Esophagus muscularis mucosa (tissue), 4 donors: ENCODE measurements around the gene PIK3C2G. TPM values are rescaled to one million over a fixed set of nuclear protein-coding genes. Genes with fewer than 3 reads are reported as not detected.

Source experiments
- DNase-seq: peaks from one replicate; pipeline ENCODE4 v3.0.0-alpha.2; 2017; ENCODE audit errors: extremely low spot score
- H3K27ac ChIP-seq, 4 donors: fragments of 200-600 bp; sonication (generic); replicated peaks in 1 of 4; 1 replicate in 3 of 4; 2 replicates in 1 of 4; pipeline ENCODE4 v1.5.1; 2016 to 2019; ENCODE audit warnings: mild to moderate bottlenecking in 1 of 4
- H3K27me3 ChIP-seq, 4 donors: fragments of 200-600 bp; sonication (generic); one replicate each; pipeline versions ENCODE4 v1.5.1 to v1.6.0; 2016 to 2019
- H3K36me3 ChIP-seq, 4 donors: fragments of 200-600 bp; sonication (generic); one replicate each; pipeline ENCODE4 v1.5.1; 2016 to 2019
- H3K4me1 ChIP-seq, 4 donors: fragments of 200-600 bp; sonication (generic); one replicate each; pipeline ENCODE4 v1.5.1; 2016 to 2019
- H3K4me3 ChIP-seq, 4 donors: fragments of 200-600 bp; sonication (generic); 1 replicate in 2 of 4; 2 replicates in 2 of 4; pipeline ENCODE4 v1.5.1; 2016 to 2019; ENCODE audit warnings: mild to moderate bottlenecking in 4 of 4, moderate library complexity in 1 of 4
- H3K9me3 ChIP-seq, 4 donors: fragments of 200-600 bp; sonication (generic); 1 replicate in 3 of 4; 2 replicates in 1 of 4; pipeline ENCODE4 v1.5.1; 2016 to 2019
- CTCF ChIP-seq, 3 experiments: fragments of 200-600 bp in 2 of 3; fragments of 450-650 bp in 1 of 3; sonication (generic) in 2 of 3; IDR thresholded peaks; one replicate each; pipeline ENCODE4 v1.5.1; 2017 to 2019; ENCODE audit warnings: antibody characterized with exemption in 3 of 3, mild to moderate bottlenecking in 2 of 3, moderate library complexity in 1 of 3
- EP300 ChIP-seq: sonication (generic); formaldehyde crosslinking; IDR thresholded peaks from one replicate; pipeline ENCODE4 v1.6.1; 2017; ENCODE audit warnings: antibody characterized with exemption
- POLR2A ChIP-seq: fragments of 450-650 bp; IDR thresholded peaks from one replicate; pipeline ENCODE4 v1.6.1; 2017; ENCODE audit warnings: antibody characterized with exemption, moderate library complexity, mild to moderate bottlenecking, low read depth
- POLR2AphosphoS5 ChIP-seq, 2 donors: sonication (generic); formaldehyde crosslinking; IDR thresholded peaks; one replicate each; pipeline ENCODE4 v1.6.1; 2017; ENCODE audit warnings: antibody characterized with exemption in 2 of 2
- whole genome bisulfite sequencing: methylation state at CpG from one replicate; pipeline ENCODE4 v1.1.5; 2018; 5-methylcytosine and 5-hydroxymethylcytosine counted together
- intact Hi-C: fragments of 100-400 bp; cut with DNase I; formaldehyde crosslinking; loops from one replicate; pipeline ENCODE4 v1.15.1; 2023
- total RNA-seq, 4 donors: library from RNA; depleted of rRNA; stranded (reverse); fragments of >200 nt; gene quantifications; one replicate each; pipeline versions ENCODE4 v1.1.0 to v1.2.1, GENCODE V29; 2016

The PIK3C2G gene
- total RNA-seq, 4 donors from 2014 or later, result 0.06 to 1.2 (median 0.61) TPM

- no peaks in the 10 kb centered on the region for H3K36me3 ChIP-seq
- WGBS, result 85% methylated on average over 2 of the region's 2 CpGs
These were observed 221.3 kb downstream of the PIK3C2G start for GRCh38 chr12:18482601-18483120.

DNA sequence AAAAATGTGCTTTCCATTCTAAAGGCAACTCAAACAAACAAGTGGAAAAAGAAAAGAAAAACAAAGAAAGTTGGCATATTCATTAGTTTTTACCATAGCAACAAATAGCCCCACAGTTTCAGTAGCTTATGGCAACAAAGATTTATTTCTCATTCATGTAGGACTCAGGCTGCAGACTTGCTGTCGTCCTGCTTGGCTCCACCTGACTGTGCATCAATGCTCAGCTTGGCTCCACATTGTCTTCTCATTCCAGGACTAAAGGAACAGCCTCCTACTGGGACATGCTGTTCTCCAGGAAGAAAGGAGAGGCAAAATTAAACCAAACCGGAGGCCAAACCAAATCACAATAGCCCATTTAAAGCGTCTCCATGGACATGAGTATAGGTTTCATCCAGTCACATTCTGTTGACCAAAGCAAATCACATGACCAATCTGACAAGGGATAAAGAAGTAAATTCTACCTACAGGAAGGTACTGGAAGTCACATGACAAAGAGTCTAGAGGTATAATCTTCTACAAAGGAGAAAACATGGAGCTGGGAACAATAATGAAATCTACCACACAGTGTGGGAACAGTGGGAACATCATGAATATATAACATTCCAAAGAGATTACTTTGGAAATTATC is 222.5 kb downstream of the PIK3C2G start:
- WGBS, result 68% methylated on average over 3 of the region's 3 CpGs
- H3K27ac ChIP-seq, result no peak overlapping the region

More at GRCh38 chr12:18482601-18483120, 221.3 kb downstream of the PIK3C2G start:
- no peak for TF ChIP-seq POLR2A
- TF ChIP-seq POLR2AphosphoS5 (IDR thresholded peaks at IDR 0.05), result no peak
- TF ChIP-seq CTCF (IDR thresholded peaks at IDR 0.05), result no peak
- no peak for TF ChIP-seq EP300
- no peak for DNase-seq
- no peaks in the 10 kb centered on the region for H3K9me3 ChIP-seq
- H3K27ac ChIP-seq, result no peak overlapping the region
- no peaks in the 10 kb centered on the region for H3K27me3 ChIP-seq
- intact Hi-C loops, result no loop called here
- H3K4me1 ChIP-seq, result peaks cover 0 to 15% (median 4%) of the 10 kb centered on the region in 4 donors
- H3K4me3 ChIP-seq, result no peak overlapping the region

DNA sequence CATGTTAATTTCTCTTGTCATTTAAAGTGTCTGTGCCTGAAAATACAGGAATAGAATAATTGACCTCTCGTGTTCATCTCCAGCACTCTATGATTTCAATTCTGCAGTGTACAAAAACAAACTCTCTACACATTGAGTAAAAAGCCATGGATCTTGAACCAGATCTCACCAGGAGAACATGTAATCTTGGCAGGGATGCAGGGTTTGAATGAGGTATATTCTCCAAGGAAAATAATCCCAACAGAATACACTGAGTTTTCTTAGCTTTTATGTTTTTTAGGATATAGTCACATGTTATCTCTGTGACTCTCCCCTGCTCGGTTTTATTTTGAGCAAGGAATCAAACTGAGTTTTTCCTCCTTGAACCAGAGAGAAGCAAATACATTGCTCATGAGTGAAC is 224.7 kb downstream of the PIK3C2G start:
- Histone ChIP-seq H3K27ac (no peak overlapping the region), H3K36me3 (no peaks in the 10 kb centered on the region), H3K4me3 (no peak overlapping the region), H3K4me1 (peaks cover 0 to 15% (median 4%) of the 10 kb centered on the region in 4 donors), H3K9me3 (no peaks in the 10 kb centered on the region), H3K27me3 (no peaks in the 10 kb centered on the region)
- DNase-seq, result no peak
- WGBS, result 82% methylated on average over 2 of the region's 2 CpGs
- no peak for TF ChIP-seq POLR2A
- no peak for TF ChIP-seq CTCF (IDR thresholded peaks at IDR 0.05)
- TF ChIP-seq EP300, result no peak
- TF ChIP-seq POLR2AphosphoS5 (IDR thresholded peaks at IDR 0.05), result no peak
- intact Hi-C loops, result no loop called here

More for the DNA sequence above, 222.5 kb downstream of the PIK3C2G start:
- H3K27me3 ChIP-seq, result no peaks in the 10 kb centered on the region
- H3K4me3 ChIP-seq, result no peak overlapping the region
- H3K36me3 ChIP-seq, result no peaks in the 10 kb centered on the region
- DNase-seq, result no peak
- intact Hi-C loops, result no loop called here
- TF ChIP-seq POLR2AphosphoS5 (IDR thresholded peaks at IDR 0.05) (peak; percentile 38 to 52), CTCF (IDR thresholded peaks at IDR 0.05) (no peak), EP300 (no peak), POLR2A (no peak)
- no peaks in the 10 kb centered on the region for H3K9me3 ChIP-seq
- H3K4me1 ChIP-seq, result peaks cover 0 to 15% (median 4%) of the 10 kb centered on the region in 4 donors

- Histone ChIP-seq H3K27me3 (no peaks in the 10 kb centered on the region), H3K36me3 (no peaks in the 10 kb centered on the region), H3K4me3 (no peak overlapping the region), H3K27ac (no peak overlapping the region), H3K9me3 (no peaks in the 10 kb centered on the region), H3K4me1 (peaks cover 0 to 15% (median 4%) of the 10 kb centered on the region in 4 donors)
- 81% methylated on average over 3 of the region's 3 CpGs for WGBS
- TF ChIP-seq POLR2AphosphoS5 (IDR thresholded peaks at IDR 0.05) (no peak), EP300 (no peak)
- intact Hi-C loops, result no loop called here
- DNase-seq, result no peak
These were observed 226.2 kb downstream of the PIK3C2G start for GRCh38 chr12:18487509-18487908.

GRCh38 chr12:18492372-18493025 is 231.2 kb downstream of the PIK3C2G start:
- no peak for TF ChIP-seq EP300
- TF ChIP-seq CTCF (IDR thresholded peaks at IDR 0.05), result no peak
- no peak for TF ChIP-seq POLR2A
- no peak for TF ChIP-seq POLR2AphosphoS5 (IDR thresholded peaks at IDR 0.05)
- H3K4me3 ChIP-seq, result no peak overlapping the region
- no peaks in the 10 kb centered on the region for H3K9me3 ChIP-seq
- H3K36me3 ChIP-seq, result no peaks in the 10 kb centered on the region
- no peaks in the 10 kb centered on the region for H3K27me3 ChIP-seq
- H3K4me1 ChIP-seq, result peaks cover 0 to 14% (median 13%) of the 10 kb centered on the region in 4 donors
- no peak for DNase-seq
- intact Hi-C loops, result no loop called here
- H3K27ac ChIP-seq, result no peak overlapping the region
- 83% methylated on average over 2 of the region's 2 CpGs for WGBS
